GM23338 (cell line): ENCODE results near the gene NFE2. TPM values are rescaled to one million over a fixed set of nuclear protein-coding genes. Genes with fewer than 3 reads are reported as not detected.

Source experiments
- ATAC-seq: fragments of 200-7000 bp; cut with Tn5 transposase; 3 replicates; pipeline ENCODE4 v1.9.1; 2020
- DNase-seq: peaks from one replicate; pipeline ENCODE4 v3.0.0-alpha.2; 2015; ENCODE audit warnings: low spot score
- H2AFZ ChIP-seq: fragments of 200-600 bp; sonication (generic); 2 replicates; pipeline ENCODE4 v1.8.0; 2016; ENCODE audit warnings: antibody characterized with exemption, mild to moderate bottlenecking, moderate library complexity
- H3F3A ChIP-seq: fragments of 200-600 bp; sonication (generic); replicated peaks from 2 replicates; pipeline ENCODE4 v1.8.0; 2017; ENCODE audit warnings: antibody characterized with exemption, mixed run types, low read depth
- H3K27ac ChIP-seq: fragments of 200-600 bp; sonication (generic); 2 replicates; pipeline ENCODE4 v1.6.1; 2016; ENCODE audit warnings: low read depth
- H3K27me3 ChIP-seq: fragments of 200-600 bp; sonication (generic); 2 replicates; pipeline ENCODE4 v1.8.0; 2016; ENCODE audit warnings: mild to moderate bottlenecking, mixed run types, moderate library complexity; ENCODE audit not compliant: insufficient read depth
- H3K36me3 ChIP-seq: fragments of 200-600 bp; sonication (generic); 2 replicates; pipeline ENCODE4 v1.8.0; 2016; ENCODE audit warnings: mild to moderate bottlenecking; ENCODE audit not compliant: insufficient read depth
- H3K4me1 ChIP-seq: fragments of 200-600 bp; sonication (generic); 2 replicates; pipeline ENCODE4 v1.8.0; 2016; ENCODE audit warnings: mild to moderate bottlenecking, moderate library complexity; ENCODE audit not compliant: insufficient read depth
- H3K4me2 ChIP-seq: fragments of 200-600 bp; sonication (generic); 2 replicates; pipeline ENCODE4 v1.7.1; 2017; ENCODE audit warnings: mixed run types
- H3K4me3 ChIP-seq: fragments of 200-600 bp; sonication (generic); 2 replicates; pipeline ENCODE4 v1.6.1; 2016; ENCODE audit warnings: mixed run types
- H3K79me2 ChIP-seq: fragments of 200-600 bp; sonication (generic); replicated peaks from 2 replicates; pipeline ENCODE4 v1.8.0; 2017; ENCODE audit warnings: mild to moderate bottlenecking; ENCODE audit not compliant: insufficient read depth
- H3K9me2 ChIP-seq: fragments of 200-600 bp; sonication (generic); 2 replicates; pipeline ENCODE4 v1.8.0; 2017; ENCODE audit not compliant: insufficient read depth
- H4K20me1 ChIP-seq: fragments of 200-600 bp; sonication (generic); replicated peaks from 2 replicates; pipeline ENCODE4 v1.8.0; 2017; ENCODE audit warnings: mild to moderate bottlenecking; ENCODE audit not compliant: insufficient read depth
- H3K27ac Mint-ChIP-seq: 2 replicates; pipeline ENCODE4 v1.8.0; 2020; ENCODE audit warnings: inconsistent platforms, mild to moderate bottlenecking, moderate library complexity, mixed read lengths
- H3K27me3 Mint-ChIP-seq: 3 replicates; pipeline ENCODE4 v1.8.0; 2022; ENCODE audit warnings: low read depth, mild to moderate bottlenecking, moderate library complexity, mixed read lengths, inconsistent platforms; ENCODE audit not compliant: insufficient read depth, poor library complexity
- H3K36me3 Mint-ChIP-seq: 3 replicates; pipeline ENCODE4 v1.8.0; 2021; ENCODE audit warnings: low read depth, mild to moderate bottlenecking, inconsistent platforms, moderate library complexity, mixed read lengths
- H3K4me1 Mint-ChIP-seq: 3 replicates; pipeline ENCODE4 v1.8.0; 2020; ENCODE audit warnings: mild to moderate bottlenecking, inconsistent platforms, mixed read lengths
- H3K4me3 Mint-ChIP-seq: 3 replicates; pipeline ENCODE4 v1.8.0; 2021; ENCODE audit warnings: moderate library complexity, mild to moderate bottlenecking, inconsistent platforms, mixed read lengths
- H3K9me3 Mint-ChIP-seq: 3 replicates; pipeline ENCODE4 v1.8.0; 2020; ENCODE audit warnings: moderate library complexity, mild to moderate bottlenecking, inconsistent platforms, mixed read lengths
- CREB1 ChIP-seq: fragments of 250-450 bp; sonication (Bioruptor Pico); IDR thresholded peaks from 2 replicates; pipeline ENCODE4 v1.5.0; 2020; ENCODE audit warnings: low read depth, mild to moderate bottlenecking, moderate library complexity
- ETS1 ChIP-seq: IDR thresholded peaks from 2 replicates; pipeline ENCODE4 v1.6.1; 2016; ENCODE audit warnings: antibody characterized with exemption
- JUNB ChIP-seq: IDR thresholded peaks from one replicate; pipeline ENCODE4 v1.6.1; 2016; ENCODE audit warnings: antibody characterized with exemption; ENCODE audit not compliant: unreplicated experiment
- POLR2AphosphoS5 ChIP-seq: IDR thresholded peaks from 2 replicates; pipeline ENCODE4 v1.6.1; 2016; ENCODE audit warnings: antibody characterized with exemption, low read depth
- ZNF114 ChIP-seq: fragments of 250-450 bp; sonication (Bioruptor Pico); IDR thresholded peaks from 2 replicates; pipeline ENCODE4 v1.5.0; 2020; ENCODE audit warnings: mild to moderate bottlenecking, moderate library complexity
- ZNF331 ChIP-seq: fragments of 250-450 bp; sonication (Bioruptor Pico); IDR thresholded peaks from 2 replicates; pipeline ENCODE4 v1.5.0; 2020; ENCODE audit warnings: low read depth, mild to moderate bottlenecking, moderate library complexity
- ZNF462 ChIP-seq: fragments of 250-450 bp; sonication (Bioruptor Pico); IDR thresholded peaks from 2 replicates; pipeline ENCODE4 v1.5.0; 2020; ENCODE audit warnings: mild to moderate bottlenecking, moderate library complexity
- polyA plus RNA-seq: library from polyadenylated mRNA; unstranded; fragments of >200 nt; fragmentation: Nextera tagmentation; extraction: Ambion mirVana; gene quantifications from 2 replicates; pipeline ENCODE4 v1.2.1, GENCODE V29; 2016
- total RNA-seq: library from RNA; depleted of rRNA; stranded (reverse); fragments of >200 nt; shearing (Covaris generic); gene quantifications from 2 replicates; pipeline ENCODE4 v1.2.3, GENCODE V29; 2014
- TF ChIP-seq, protein P1 (sequence below), 2 experiments: fragments of 200-600 bp in 1 of 2; sonication (generic) in 1 of 2; conservative IDR thresholded peaks; 2 replicates each; pipeline versions ENCODE4 v1.5.1 to v1.6.1; 2016 to 2017; ENCODE audit warnings: antibody characterized with exemption in 2 of 2, low read depth in 2 of 2, mild to moderate bottlenecking in 2 of 2, moderate library complexity in 1 of 2

NFE2 gene
- total and polyA plus RNA-seq, 2 experiments from 2014 or later: 1.3 to 1.8 TPM

- TF ChIP-seq ETS1: no peak
- Mint-ChIP-seq H3K4me1 (peaks cover 50% of the 10 kb centered on the region), H3K27ac (peak overlapping the region; percentile 85), H3K4me3 (peak overlapping the region; percentile 70), H3K27me3 (peaks cover 12% of the 10 kb centered on the region), H3K36me3 (no peaks in the 10 kb centered on the region), H3K9me3 (no peaks in the 10 kb centered on the region)
- ATAC-seq: peak; percentile 65
- H3K79me2 ChIP-seq: no peaks in the 10 kb centered on the region
- H3K27me3 ChIP-seq: peaks cover 15% of the 10 kb centered on the region
- no peaks in the 10 kb centered on the region for H3K36me3 ChIP-seq
- peak overlapping the region; percentile 96 for H2AFZ ChIP-seq
- peak overlapping the region; percentile 99 for H3K4me2 ChIP-seq
- no peaks in the 10 kb centered on the region for H3K9me2 ChIP-seq
- H4K20me1 ChIP-seq: no peaks in the 10 kb centered on the region
- DNase-seq: peak; percentile 88
- peak overlapping the region; percentile 71 for H3K4me3 ChIP-seq
- H3K4me1 ChIP-seq: peaks cover 48% of the 10 kb centered on the region
- peaks cover 12% of the 10 kb centered on the region for H3F3A ChIP-seq
- H3K27ac ChIP-seq: peak overlapping the region; percentile 95; the same call in 1 of the 2 replicates
Observed at GRCh38 chr12:54301428-54302048, 723 bp upstream of the NFE2 start.

DNA sequence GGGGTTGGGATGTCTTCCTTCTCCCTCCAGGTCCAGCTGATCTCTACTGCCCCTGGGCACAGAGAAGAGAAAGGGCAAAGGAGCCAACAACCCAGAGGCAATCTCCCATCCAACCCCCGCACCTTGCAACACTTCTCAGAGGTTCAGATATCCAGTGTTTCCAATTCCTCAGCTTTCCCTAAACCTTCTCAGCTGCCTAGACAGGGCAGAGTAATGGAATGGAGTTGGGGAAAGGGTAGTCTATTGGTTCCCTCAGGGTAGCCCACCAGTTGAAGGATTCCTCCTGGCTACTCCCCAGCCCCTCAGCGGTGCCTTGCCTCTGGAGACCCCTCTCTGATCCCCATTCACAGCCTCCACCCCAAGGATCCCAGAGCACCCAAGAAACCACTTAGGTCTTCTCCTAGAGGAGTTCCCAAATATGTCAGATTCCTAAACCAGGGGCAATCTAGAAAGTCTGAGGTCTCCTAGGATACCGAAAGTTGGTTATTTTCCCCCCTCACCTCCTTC, 537 bp downstream of the NFE2 start:
- DNase-seq (no peak), ATAC-seq (no peak)
- H3K36me3 ChIP-seq: no peaks in the 10 kb centered on the region
- peak overlapping the region; percentile 85; the same call in 1 of the 2 replicates for H3K27ac Mint-ChIP-seq
- peaks cover 15% of the 10 kb centered on the region for H3K27me3 ChIP-seq
- peaks cover 47% of the 10 kb centered on the region for H3K4me1 ChIP-seq
- no peaks in the 10 kb centered on the region; the same call in 2 of the 3 replicates for H3K36me3 Mint-ChIP-seq
- H3K4me1 Mint-ChIP-seq: peaks cover 50% of the 10 kb centered on the region
- H3F3A ChIP-seq: peaks cover 12% of the 10 kb centered on the region
- H3K4me3 ChIP-seq: peak overlapping the region; percentile 71
- no peak for TF ChIP-seq JUNB
- no peak for TF ChIP-seq ZNF462 (CRISPR knock-in tag)
- no peak for TF ChIP-seq ETS1
- TF ChIP-seq, protein P1, sequence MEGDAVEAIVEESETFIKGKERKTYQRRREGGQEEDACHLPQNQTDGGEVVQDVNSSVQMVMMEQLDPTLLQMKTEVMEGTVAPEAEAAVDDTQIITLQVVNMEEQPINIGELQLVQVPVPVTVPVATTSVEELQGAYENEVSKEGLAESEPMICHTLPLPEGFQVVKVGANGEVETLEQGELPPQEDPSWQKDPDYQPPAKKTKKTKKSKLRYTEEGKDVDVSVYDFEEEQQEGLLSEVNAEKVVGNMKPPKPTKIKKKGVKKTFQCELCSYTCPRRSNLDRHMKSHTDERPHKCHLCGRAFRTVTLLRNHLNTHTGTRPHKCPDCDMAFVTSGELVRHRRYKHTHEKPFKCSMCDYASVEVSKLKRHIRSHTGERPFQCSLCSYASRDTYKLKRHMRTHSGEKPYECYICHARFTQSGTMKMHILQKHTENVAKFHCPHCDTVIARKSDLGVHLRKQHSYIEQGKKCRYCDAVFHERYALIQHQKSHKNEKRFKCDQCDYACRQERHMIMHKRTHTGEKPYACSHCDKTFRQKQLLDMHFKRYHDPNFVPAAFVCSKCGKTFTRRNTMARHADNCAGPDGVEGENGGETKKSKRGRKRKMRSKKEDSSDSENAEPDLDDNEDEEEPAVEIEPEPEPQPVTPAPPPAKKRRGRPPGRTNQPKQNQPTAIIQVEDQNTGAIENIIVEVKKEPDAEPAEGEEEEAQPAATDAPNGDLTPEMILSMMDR (conservative IDR thresholded peaks at IDR 0.05; ENCODE audit: low read depth in 2 of 2): no peak
- TF ChIP-seq CREB1: no peak
- no peak for TF ChIP-seq POLR2AphosphoS5
- no peak for TF ChIP-seq ZNF114
- TF ChIP-seq ZNF331 (CRISPR knock-in tag): no peak
- no peak overlapping the region for H3K27ac ChIP-seq
- H3K27me3 Mint-ChIP-seq: peaks cover 17% of the 10 kb centered on the region
- H3K9me2 ChIP-seq: no peaks in the 10 kb centered on the region
- peak overlapping the region; percentile 70 for H3K4me3 Mint-ChIP-seq
- H3K79me2 ChIP-seq: no peaks in the 10 kb centered on the region
- no peaks in the 10 kb centered on the region for H4K20me1 ChIP-seq
- H3K9me3 Mint-ChIP-seq: no peaks in the 10 kb centered on the region
- H2AFZ ChIP-seq: peak overlapping the region; percentile 96
- H3K4me2 ChIP-seq: peak overlapping the region; percentile 99
